Measurements from ENCODE around the gene YPEL2. TPM values are rescaled to one million over a fixed set of nuclear protein-coding genes. Genes with fewer than 3 reads are reported as not detected.

The YPEL2 gene
- total RNA-seq, 1 experiment from 2014 or later = 2.9 TPM

DNA sequence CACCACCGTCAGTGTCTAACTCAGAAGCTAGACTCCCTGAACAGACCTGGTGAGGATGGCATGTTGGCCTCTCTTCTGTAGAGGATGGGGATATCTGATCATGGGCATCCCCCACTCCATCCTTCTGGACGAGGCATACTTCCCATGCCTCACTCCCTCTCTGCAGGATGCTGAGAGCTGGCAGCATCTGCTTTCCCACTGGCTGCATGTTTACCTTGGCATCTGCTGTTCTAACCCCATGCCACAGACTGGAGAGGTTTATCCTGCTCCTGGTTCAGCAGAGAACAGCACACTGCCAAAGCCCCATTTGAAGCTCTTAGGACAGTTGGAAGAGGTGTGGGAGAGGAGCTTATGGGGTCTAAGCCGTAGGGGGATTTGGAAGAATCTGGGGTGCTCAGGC is 46.0 kb downstream of the YPEL2 start:
- H3K36me3 ChIP-seq (ENCODE audit: control insufficient read depth, insufficient read depth, low read length) = no peaks in the 10 kb centered on the region; the same call in 1 of the 2 replicates
- H3K27ac Mint-ChIP-seq (ENCODE audit: unreplicated experiment) = no peak overlapping the region
- POLR2A ChIA-PET = no interaction called here

GRCh38 chr17:59378675-59379074 is 47.2 kb downstream of the YPEL2 start:
- BruUV-seq (replicated peaks) = no TSS peak
- H3K9me3 Mint-ChIP-seq (ENCODE audit: unreplicated experiment) = no peaks in the 10 kb centered on the region
- no peak overlapping the region for H3K4me3 Mint-ChIP-seq (ENCODE audit: unreplicated experiment)
- Histone ChIP-seq H3K4me3 (ENCODE audit: low read depth, low read length) (no peak overlapping the region), H3K4me1 (peaks cover 12% of the 10 kb centered on the region; the same call in 1 of the 2 replicates), H3K9me3 (no peaks in the 10 kb centered on the region), H3K27me3 (replicated peaks; ENCODE audit: control insufficient read depth, insufficient read depth, low read length) (no peaks in the 10 kb centered on the region), H3K36me3 (ENCODE audit: control insufficient read depth, insufficient read depth, low read length) (no peaks in the 10 kb centered on the region; the same call in 1 of the 2 replicates)
- intact Hi-C loops (cut with micrococcal nuclease; ENCODE audit: unreplicated experiment) = no loop called here
- ChIA-PET CTCF (no interaction called here), POLR2A (no interaction called here)
- H3K36me3 Mint-ChIP-seq (ENCODE audit: insufficient read depth, unreplicated experiment) = no peaks in the 10 kb centered on the region
- H3K27ac Mint-ChIP-seq (ENCODE audit: unreplicated experiment) = no peak overlapping the region
- H3K27me3 Mint-ChIP-seq (ENCODE audit: insufficient read depth, unreplicated experiment) = no peaks in the 10 kb centered on the region
- no peak for DNase-seq
- TF ChIP-seq, protein P1, sequence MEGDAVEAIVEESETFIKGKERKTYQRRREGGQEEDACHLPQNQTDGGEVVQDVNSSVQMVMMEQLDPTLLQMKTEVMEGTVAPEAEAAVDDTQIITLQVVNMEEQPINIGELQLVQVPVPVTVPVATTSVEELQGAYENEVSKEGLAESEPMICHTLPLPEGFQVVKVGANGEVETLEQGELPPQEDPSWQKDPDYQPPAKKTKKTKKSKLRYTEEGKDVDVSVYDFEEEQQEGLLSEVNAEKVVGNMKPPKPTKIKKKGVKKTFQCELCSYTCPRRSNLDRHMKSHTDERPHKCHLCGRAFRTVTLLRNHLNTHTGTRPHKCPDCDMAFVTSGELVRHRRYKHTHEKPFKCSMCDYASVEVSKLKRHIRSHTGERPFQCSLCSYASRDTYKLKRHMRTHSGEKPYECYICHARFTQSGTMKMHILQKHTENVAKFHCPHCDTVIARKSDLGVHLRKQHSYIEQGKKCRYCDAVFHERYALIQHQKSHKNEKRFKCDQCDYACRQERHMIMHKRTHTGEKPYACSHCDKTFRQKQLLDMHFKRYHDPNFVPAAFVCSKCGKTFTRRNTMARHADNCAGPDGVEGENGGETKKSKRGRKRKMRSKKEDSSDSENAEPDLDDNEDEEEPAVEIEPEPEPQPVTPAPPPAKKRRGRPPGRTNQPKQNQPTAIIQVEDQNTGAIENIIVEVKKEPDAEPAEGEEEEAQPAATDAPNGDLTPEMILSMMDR (IDR thresholded peaks at IDR 0.05; ENCODE audit: insufficient read depth in 1 of 2, low read depth in 1 of 2, low read length in 1 of 2, severe bottlenecking in 1 of 2, unreplicated experiment in 1 of 2) = no peak
- peaks cover 18% of the 10 kb centered on the region for H3K4me1 Mint-ChIP-seq (ENCODE audit: low read depth, unreplicated experiment)

More for the DNA sequence above, 46.0 kb downstream of the YPEL2 start:
- Histone ChIP-seq H3K27me3 (replicated peaks; ENCODE audit: control insufficient read depth, insufficient read depth, low read length) (no peaks in the 10 kb centered on the region), H3K4me3 (ENCODE audit: low read depth, low read length) (no peak overlapping the region), H3K4me1 (peaks cover 12% of the 10 kb centered on the region; the same call in 1 of the 2 replicates), H3K9me3 (no peaks in the 10 kb centered on the region)
- Mint-ChIP-seq H3K9me3 (ENCODE audit: unreplicated experiment) (no peaks in the 10 kb centered on the region), H3K4me1 (ENCODE audit: low read depth, unreplicated experiment) (peaks cover 18% of the 10 kb centered on the region), H3K4me3 (ENCODE audit: unreplicated experiment) (no peak overlapping the region), H3K36me3 (ENCODE audit: insufficient read depth, unreplicated experiment) (no peaks in the 10 kb centered on the region), H3K27me3 (ENCODE audit: insufficient read depth, unreplicated experiment) (no peaks in the 10 kb centered on the region)
- no peak for DNase-seq
- BruUV-seq (replicated peaks) = no TSS peak
- CTCF ChIA-PET = interaction anchor here (0.6 kb wide), 1 partner anchor 67 kb away, joined by 3 read pairs; no protein-coding TSS in a partner anchor
- intact Hi-C loops (cut with micrococcal nuclease; ENCODE audit: unreplicated experiment) = no loop called here
- TF ChIP-seq, protein P1 (IDR thresholded peaks at IDR 0.05; ENCODE audit: insufficient read depth in 1 of 2, low read depth in 1 of 2, low read length in 1 of 2, severe bottlenecking in 1 of 2, unreplicated experiment in 1 of 2) = no peak

DNA sequence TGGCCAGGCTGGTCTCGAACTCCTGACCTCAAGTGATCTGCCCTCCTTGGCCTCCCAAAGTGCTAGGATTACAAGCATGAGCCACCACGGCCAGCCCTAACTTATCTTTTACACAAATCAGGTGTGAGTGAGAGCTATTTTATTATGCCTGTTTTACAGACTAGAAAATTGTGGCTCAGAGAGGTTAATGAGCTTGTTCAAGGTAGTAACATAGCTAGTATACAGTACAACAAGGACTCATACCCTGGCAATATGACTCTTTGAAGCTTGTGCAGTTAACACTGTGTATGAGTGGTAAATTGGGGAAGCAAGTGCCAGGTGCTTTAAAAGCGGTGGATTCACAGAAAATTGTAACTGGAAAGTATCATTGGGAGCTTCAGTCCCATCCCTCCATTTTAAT is 49.0 kb downstream of the YPEL2 start:
- DNase-seq = no peak
- no peaks in the 10 kb centered on the region for H3K36me3 ChIP-seq (ENCODE audit: control insufficient read depth, insufficient read depth, low read length)
- ChIA-PET CTCF (no interaction called here), POLR2A (no interaction called here)
- intact Hi-C loops (cut with micrococcal nuclease; ENCODE audit: unreplicated experiment) = no loop called here
- no peaks in the 10 kb centered on the region for H3K36me3 Mint-ChIP-seq (ENCODE audit: insufficient read depth, unreplicated experiment)
- H3K4me1 ChIP-seq = peaks cover 12% of the 10 kb centered on the region; the same call in 1 of the 2 replicates
- H3K4me1 Mint-ChIP-seq (ENCODE audit: low read depth, unreplicated experiment) = peaks cover 11% of the 10 kb centered on the region
- no peak overlapping the region for H3K27ac Mint-ChIP-seq (ENCODE audit: unreplicated experiment)
- no peaks in the 10 kb centered on the region for H3K9me3 Mint-ChIP-seq (ENCODE audit: unreplicated experiment)
- no peak overlapping the region for H3K4me3 Mint-ChIP-seq (ENCODE audit: unreplicated experiment)
- H3K27me3 Mint-ChIP-seq (ENCODE audit: insufficient read depth, unreplicated experiment) = no peaks in the 10 kb centered on the region
- no peaks in the 10 kb centered on the region for H3K27me3 ChIP-seq (replicated peaks; ENCODE audit: control insufficient read depth, insufficient read depth, low read length)
- TF ChIP-seq, protein P1 (IDR thresholded peaks at IDR 0.05; ENCODE audit: insufficient read depth in 1 of 2, low read depth in 1 of 2, low read length in 1 of 2, severe bottlenecking in 1 of 2, unreplicated experiment in 1 of 2) = no peak
- H3K4me3 ChIP-seq (ENCODE audit: low read depth, low read length) = no peak overlapping the region
- no peaks in the 10 kb centered on the region for H3K9me3 ChIP-seq
- BruUV-seq (replicated peaks) = no TSS peak

Measured in Caco-2 (cell line).